NB4 (cell line): Measurements from ENCODE around the gene EFCAB12.
A peak's percentile ranks its signal among the peaks of the same experiment; 100 is the strongest.

Experiments used
- DNase-seq: peaks from one replicate; pipeline ENCODE4 v3.0.0; 2010; ENCODE audit warnings: low read depth
- H3K4me3 ChIP-seq: one replicate; pipeline ENCODE4 v1.5.1; 2011; ENCODE audit warnings: mild to moderate bottlenecking, low read depth, low read length, moderate library complexity
- MYC ChIP-seq: IDR thresholded peaks from 2 replicates; pipeline ENCODE4 v1.6.1; 2011; ENCODE audit warnings: low read depth, low read length
- POLR2A ChIP-seq: IDR thresholded peaks from 2 replicates; pipeline ENCODE4 v1.6.1; 2011; ENCODE audit warnings: mild to moderate bottlenecking; ENCODE audit not compliant: insufficient read length; ENCODE audit errors: extremely low read depth
- TF ChIP-seq, protein P1 (sequence below): IDR thresholded peaks from 2 replicates; pipeline ENCODE4 v1.6.1; 2011; ENCODE audit warnings: low read depth, low read length
- TF ChIP-seq, protein P2 (sequence below): IDR thresholded peaks from one replicate; pipeline ENCODE4 v1.5.1; 2012; ENCODE audit warnings: low read depth, low read length

The EFCAB12 gene

GRCh38 chr3:129435367-129435766 is 6.9 kb upstream of the EFCAB12 start:
- DNase-seq = no peak
- peak overlapping the region; percentile 43 for H3K4me3 ChIP-seq
- TF ChIP-seq, protein P1, sequence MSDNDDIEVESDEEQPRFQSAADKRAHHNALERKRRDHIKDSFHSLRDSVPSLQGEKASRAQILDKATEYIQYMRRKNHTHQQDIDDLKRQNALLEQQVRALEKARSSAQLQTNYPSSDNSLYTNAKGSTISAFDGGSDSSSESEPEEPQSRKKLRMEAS = no peak
- TF ChIP-seq, protein P2, sequence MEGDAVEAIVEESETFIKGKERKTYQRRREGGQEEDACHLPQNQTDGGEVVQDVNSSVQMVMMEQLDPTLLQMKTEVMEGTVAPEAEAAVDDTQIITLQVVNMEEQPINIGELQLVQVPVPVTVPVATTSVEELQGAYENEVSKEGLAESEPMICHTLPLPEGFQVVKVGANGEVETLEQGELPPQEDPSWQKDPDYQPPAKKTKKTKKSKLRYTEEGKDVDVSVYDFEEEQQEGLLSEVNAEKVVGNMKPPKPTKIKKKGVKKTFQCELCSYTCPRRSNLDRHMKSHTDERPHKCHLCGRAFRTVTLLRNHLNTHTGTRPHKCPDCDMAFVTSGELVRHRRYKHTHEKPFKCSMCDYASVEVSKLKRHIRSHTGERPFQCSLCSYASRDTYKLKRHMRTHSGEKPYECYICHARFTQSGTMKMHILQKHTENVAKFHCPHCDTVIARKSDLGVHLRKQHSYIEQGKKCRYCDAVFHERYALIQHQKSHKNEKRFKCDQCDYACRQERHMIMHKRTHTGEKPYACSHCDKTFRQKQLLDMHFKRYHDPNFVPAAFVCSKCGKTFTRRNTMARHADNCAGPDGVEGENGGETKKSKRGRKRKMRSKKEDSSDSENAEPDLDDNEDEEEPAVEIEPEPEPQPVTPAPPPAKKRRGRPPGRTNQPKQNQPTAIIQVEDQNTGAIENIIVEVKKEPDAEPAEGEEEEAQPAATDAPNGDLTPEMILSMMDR = no peak
- TF ChIP-seq MYC (no peak), POLR2A (no peak)

DNA sequence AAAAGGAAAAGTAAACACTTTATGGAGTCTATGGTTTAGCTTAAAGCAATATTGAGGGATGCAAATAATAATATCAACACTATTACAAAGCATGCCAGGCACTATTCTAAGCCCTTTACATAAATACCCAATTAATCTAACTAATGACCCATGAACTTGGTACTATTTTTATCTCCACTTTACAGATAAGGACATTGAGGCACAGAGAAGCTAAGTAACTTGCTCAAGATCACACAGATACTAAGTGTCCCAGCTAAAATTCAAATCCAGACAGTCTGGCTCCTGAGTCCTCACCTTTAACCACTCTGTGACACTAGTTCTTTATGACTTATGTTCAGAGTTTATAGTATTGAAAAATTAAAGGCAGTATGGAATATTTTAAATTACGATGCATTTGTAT is 5.7 kb upstream of the EFCAB12 start:
- no peak for DNase-seq
- TF ChIP-seq, protein P2 = no peak
- TF ChIP-seq POLR2A (no peak), MYC (no peak)
- TF ChIP-seq, protein P1 = no peak
- no peak overlapping the region for H3K4me3 ChIP-seq

DNA sequence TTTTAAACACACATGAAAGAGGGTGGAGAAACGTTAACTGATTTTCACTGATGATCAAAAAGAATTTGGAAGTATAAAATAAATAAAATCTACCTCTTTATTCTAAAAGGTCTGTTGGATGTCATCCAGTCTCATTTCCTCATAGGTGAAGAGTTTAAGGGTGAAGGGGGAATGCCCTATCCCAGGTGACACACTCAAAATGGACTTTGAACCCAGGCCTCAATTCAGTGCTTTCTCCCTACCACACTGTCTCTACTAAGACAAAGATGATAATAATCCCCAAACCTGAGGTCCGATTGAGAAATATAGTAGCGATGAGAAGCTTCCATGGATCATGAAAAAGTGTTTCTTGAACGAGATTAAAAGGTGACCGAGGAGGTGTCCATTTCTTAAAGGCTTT is 5.1 kb upstream of the EFCAB12 start:
- DNase-seq = no peak
- H3K4me3 ChIP-seq = no peak overlapping the region
- TF ChIP-seq, protein P2 = no peak
- TF ChIP-seq POLR2A = no peak
- no peak for TF ChIP-seq MYC
- TF ChIP-seq, protein P1 = no peak

DNA sequence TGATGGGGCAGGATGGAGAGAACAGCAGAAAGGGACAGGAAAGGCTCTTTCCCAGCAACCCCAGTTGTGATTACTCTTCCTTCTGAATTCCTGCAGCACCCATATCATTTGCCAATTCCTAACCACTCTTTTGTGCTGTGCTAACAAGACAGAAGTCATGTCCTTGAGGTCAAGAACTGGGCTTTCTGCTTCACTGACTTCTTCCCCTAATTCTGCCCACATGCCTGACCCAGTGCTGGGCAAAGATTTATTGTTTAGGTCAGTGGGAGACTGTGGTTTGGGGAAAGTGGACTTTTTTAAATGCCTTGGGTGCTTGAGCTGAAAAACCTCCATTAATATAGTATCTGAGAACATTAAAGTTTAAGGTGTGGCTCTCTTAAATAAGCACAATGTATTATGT is 4.2 kb upstream of the EFCAB12 start:
- no peak overlapping the region for H3K4me3 ChIP-seq
- TF ChIP-seq POLR2A (no peak), MYC (no peak)
- TF ChIP-seq, protein P1 = no peak
- TF ChIP-seq, protein P2 = no peak
- DNase-seq = no peak

- H3K4me3 ChIP-seq = no peak overlapping the region
- TF ChIP-seq POLR2A (no peak), MYC (no peak)
- TF ChIP-seq, protein P2 = no peak
- TF ChIP-seq, protein P1 = no peak
- no peak for DNase-seq
Observed at GRCh38 chr3:129432036-129432435, 3.6 kb upstream of the EFCAB12 start.

DNA sequence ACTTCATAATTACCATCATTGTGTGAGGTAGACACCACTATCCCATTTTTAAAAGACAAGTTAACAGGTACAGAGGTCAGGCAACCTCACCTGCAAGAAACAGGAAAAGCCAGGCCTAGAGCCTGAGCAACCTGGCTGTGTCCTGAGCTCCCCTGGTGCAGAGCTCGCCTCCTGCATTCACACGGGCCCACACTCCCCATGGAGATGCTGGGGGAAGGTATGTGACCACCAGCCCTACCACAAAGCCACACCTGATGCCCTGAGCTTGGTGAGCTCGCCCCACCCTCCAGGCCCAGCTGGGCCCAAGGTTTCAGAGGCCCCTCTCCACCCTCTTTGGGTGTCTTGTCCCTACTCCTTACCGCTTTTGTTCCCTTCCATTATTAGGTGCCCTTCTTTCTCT is 1.2 kb upstream of the EFCAB12 start:
- TF ChIP-seq MYC (no peak), POLR2A (no peak)
- TF ChIP-seq, protein P1 = no peak
- TF ChIP-seq, protein P2 = no peak
- no peak for DNase-seq
- H3K4me3 ChIP-seq = no peak overlapping the region
